Measurements from ENCODE around the gene MAML2. TPM values are rescaled to one million over a fixed set of nuclear protein-coding genes. Genes with fewer than 3 reads are reported as not detected.

The MAML2 gene
- total RNA-seq, 4 donors from 2014 or later: 15.9 to 31.9 (median 24.9) TPM

- WGBS, 2 donors (ENCODE audit: low coverage in 1 of 2): 69 to 70% methylated on average over 2 of the region's 2 CpGs
- in situ Hi-C loops (cut with MboI; ENCODE audit: low pct_ligation_motif_present in 1 of 4, low pct_unique_long_range_greater_than_20kb in 1 of 4, low sequenced_read_pairs in 3 of 4): loop anchor here (5.0 to 25.0 kb wide), 3 partner anchors 280 to 287 kb away; partner anchors contain the start of gene MAML2 (in 4 of the 4)
- Histone ChIP-seq H3K9me3 (no peaks in the 10 kb centered on the region), H3K27me3 (no peaks in the 10 kb centered on the region), H3K4me1 (peaks cover 9 to 32% (median 13%) of the 10 kb centered on the region in 4 donors), H3K27ac (peak overlapping the region in 1 of 4 donors; percentile 13), H3K36me3 (no peaks in the 10 kb centered on the region), H3K4me3 (no peak overlapping the region)
- no peak for DNase-seq
- intact Hi-C loops (cut with DNase I; ENCODE audit: low total_unique reads): no loop called here
- no peak for TF ChIP-seq EP300 (IDR thresholded peaks at IDR 0.05; ENCODE audit: low read depth)
Observed at GRCh38 chr11:96057502-96057901, 285.5 kb downstream of the MAML2 start.

GRCh38 chr11:96056576-96056975, 286.4 kb downstream of the MAML2 start:
- no peaks in the 10 kb centered on the region for H3K36me3 ChIP-seq
- H3K27me3 ChIP-seq: no peaks in the 10 kb centered on the region
- in situ Hi-C loops (cut with MboI; ENCODE audit: low pct_ligation_motif_present in 1 of 4, low pct_unique_long_range_greater_than_20kb in 1 of 4, low sequenced_read_pairs in 3 of 4) (loop anchor here (5.0 to 25.0 kb wide), 3 partner anchors 281 to 288 kb away; partner anchors contain the start of gene MAML2 (in 4 of the 4)), intact Hi-C loops (cut with DNase I; ENCODE audit: low total_unique reads) (no loop called here)
- H3K4me3 ChIP-seq: no peak overlapping the region
- DNase-seq: no peak
- TF ChIP-seq POLR2A (IDR thresholded peaks at IDR 0.05) (no peak), CTCF (IDR thresholded peaks at IDR 0.05) (no peak), POLR2AphosphoS5 (IDR thresholded peaks at IDR 0.05) (no peak), EP300 (IDR thresholded peaks at IDR 0.05; ENCODE audit: low read depth) (no peak)
- peaks cover 9 to 32% (median 13%) of the 10 kb centered on the region in 4 donors for H3K4me1 ChIP-seq
- no peak overlapping the region for H3K27ac ChIP-seq
- H3K9me3 ChIP-seq: no peaks in the 10 kb centered on the region
- 92 to 100% methylated on average over 2 of the region's 2 CpGs for WGBS, 2 donors (ENCODE audit: low coverage in 1 of 2)

- H3K9me3 ChIP-seq: no peaks in the 10 kb centered on the region
- 85 to 86% methylated on average over 3 of the region's 3 CpGs for WGBS, 2 donors (ENCODE audit: low coverage in 1 of 2)
- no peaks in the 10 kb centered on the region for H3K27me3 ChIP-seq
- no peak for DNase-seq
- H3K4me3 ChIP-seq: no peak overlapping the region
- H3K27ac ChIP-seq: no peak overlapping the region
- H3K36me3 ChIP-seq: no peaks in the 10 kb centered on the region
- intact Hi-C loops (cut with DNase I; ENCODE audit: low total_unique reads) (no loop called here), in situ Hi-C loops (cut with MboI; ENCODE audit: low pct_ligation_motif_present in 1 of 4, low pct_unique_long_range_greater_than_20kb in 1 of 4, low sequenced_read_pairs in 3 of 4) (loop anchor here (5.0 to 25.0 kb wide), 3 partner anchors 281 to 289 kb away; partner anchors contain the start of gene MAML2 (in 4 of the 4))
- H3K4me1 ChIP-seq: peaks cover 9 to 32% (median 13%) of the 10 kb centered on the region in 4 donors
- TF ChIP-seq POLR2A (IDR thresholded peaks at IDR 0.05): no peak
- TF ChIP-seq EP300 (IDR thresholded peaks at IDR 0.05; ENCODE audit: low read depth): no peak
- TF ChIP-seq CTCF (IDR thresholded peaks at IDR 0.05): no peak
- no peak for TF ChIP-seq POLR2AphosphoS5 (IDR thresholded peaks at IDR 0.05)
Observed at GRCh38 chr11:96055706-96056387, 287.1 kb downstream of the MAML2 start.

GRCh38 chr11:96054870-96055705, 287.9 kb downstream of the MAML2 start:
- Histone ChIP-seq H3K4me3 (no peak overlapping the region), H3K4me1 (peaks cover 9 to 32% (median 13%) of the 10 kb centered on the region in 4 donors), H3K27me3 (no peaks in the 10 kb centered on the region), H3K36me3 (no peaks in the 10 kb centered on the region), H3K27ac (peak overlapping the region in 1 of 4 donors; percentile 14), H3K9me3 (no peaks in the 10 kb centered on the region)
- TF ChIP-seq CTCF (IDR thresholded peaks at IDR 0.05) (peak; percentile 61 to 72 (median 67)), POLR2AphosphoS5 (IDR thresholded peaks at IDR 0.05) (no peak)
- WGBS, 2 donors (ENCODE audit: low coverage in 1 of 2): 61 to 78% methylated on average over 1 to 2 of the region's 2 CpGs
- intact Hi-C loops (cut with DNase I; ENCODE audit: low total_unique reads): loop anchor here (5.0 kb wide), 1 partner anchor 287 kb away; the partner anchor contains the start of gene MAML2
- in situ Hi-C loops (cut with MboI; ENCODE audit: low pct_ligation_motif_present in 1 of 4, low pct_unique_long_range_greater_than_20kb in 1 of 4, low sequenced_read_pairs in 3 of 4): loop anchor here (5.0 to 25.0 kb wide), 3 partner anchors 282 to 290 kb away; partner anchors contain the start of gene MAML2 (in 4 of the 4)
- no peak for DNase-seq
